ENCODE results near the gene ZMYND11.
A peak's percentile ranks its signal among the peaks of the same experiment; 100 is the strongest.

Gene ZMYND11

GRCh38 chr10:279232-279631 is 144.0 kb downstream of the ZMYND11 start:
- DNase-seq (ENCODE audit: low read depth) = no peak
- no peak overlapping the region for H3K4me3 ChIP-seq (ENCODE audit: low read depth, low read length)
- TF ChIP-seq CTCF (conservative IDR thresholded peaks at IDR 0.05; ENCODE audit: low read depth, low read length) = no peak

GRCh38 chr10:279655-280054 is 144.4 kb downstream of the ZMYND11 start:
- no peak for DNase-seq (ENCODE audit: low read depth)
- no peak overlapping the region for H3K4me3 ChIP-seq (ENCODE audit: low read depth, low read length)
- no peak for TF ChIP-seq CTCF (conservative IDR thresholded peaks at IDR 0.05; ENCODE audit: low read depth, low read length)

GRCh38 chr10:282294-283139 is 147.3 kb downstream of the ZMYND11 start:
- DNase-seq (ENCODE audit: low read depth) = peak; percentile 71
- H3K4me3 ChIP-seq (ENCODE audit: low read depth, low read length) = no peak overlapping the region
- no peak for TF ChIP-seq CTCF (conservative IDR thresholded peaks at IDR 0.05; ENCODE audit: low read depth, low read length)

- no peak for DNase-seq (ENCODE audit: low read depth)
- H3K4me3 ChIP-seq (ENCODE audit: low read depth, low read length) = no peak overlapping the region
- no peak for TF ChIP-seq CTCF (conservative IDR thresholded peaks at IDR 0.05; ENCODE audit: low read depth, low read length)
These were observed 147.9 kb downstream of the ZMYND11 start for GRCh38 chr10:283140-283479.

- no peak for TF ChIP-seq CTCF (conservative IDR thresholded peaks at IDR 0.05; ENCODE audit: low read depth, low read length)
- no peak for DNase-seq (ENCODE audit: low read depth)
These were observed 148.7 kb downstream of the ZMYND11 start for GRCh38 chr10:283916-284356.

GRCh38 chr10:285216-285615 is 150.0 kb downstream of the ZMYND11 start:
- no peak overlapping the region for H3K4me3 ChIP-seq (ENCODE audit: low read depth, low read length)
- DNase-seq (ENCODE audit: low read depth) = no peak
- no peak for TF ChIP-seq CTCF (conservative IDR thresholded peaks at IDR 0.05; ENCODE audit: low read depth, low read length)

More at GRCh38 chr10:283916-284356, 148.7 kb downstream of the ZMYND11 start:
- H3K4me3 ChIP-seq (ENCODE audit: low read depth, low read length) = no peak overlapping the region
